Common myeloid progenitor, CD34-positive (primary cell): ENCODE measurements around the gene TCIRG1.

ENCODE experiments used
- CTCF ChIA-PET: fragments of 350-600 bp; sonication (Branson Sonifier 250); formaldehyde crosslinking; loops from one replicate; lab custom pipeline; 2021; ENCODE audit warnings: antibody characterized with exemption; lab: Charles Lee
- POLR2A ChIA-PET: fragments of 350-600 bp; sonication (Branson Sonifier 250); formaldehyde crosslinking; loops from one replicate; lab custom pipeline; 2021; ENCODE audit warnings: antibody characterized with exemption; lab: Charles Lee
- DNase-seq, 3 donors: peaks; one replicate each; pipeline versions ENCODE4 v3.0.0 to v3.0.0-alpha.2; 2013
- H3K27ac ChIP-seq, 2 experiments: 1 replicate in 1 of 2; 2 replicates in 1 of 2; pipeline ENCODE4 v1.7.0; 2013; ENCODE audit warnings: inconsistent platforms in 2 of 2, low read length in 2 of 2, mild to moderate bottlenecking in 2 of 2, low read depth in 1 of 2, moderate library complexity in 1 of 2; ENCODE audit not compliant: severe bottlenecking in 2 of 2, insufficient read depth in 1 of 2, poor library complexity in 1 of 2
- H3K27me3 ChIP-seq, 5 experiments: replicated peaks in 2 of 5; 1 replicate in 3 of 5; 2 replicates in 2 of 5; pipeline versions ENCODE4 v1.6.1 to v1.7.0; 2013; ENCODE audit warnings: low read length in 4 of 5, mild to moderate bottlenecking in 2 of 5, moderate library complexity in 2 of 5, inconsistent platforms in 1 of 5; ENCODE audit not compliant: insufficient read depth in 5 of 5, control insufficient read depth in 4 of 5
- H3K36me3 ChIP-seq, 4 experiments: 1 replicate in 2 of 4; 2 replicates in 2 of 4; pipeline versions ENCODE4 v1.6.1 to v1.7.0; 2013; ENCODE audit warnings: low read length in 3 of 4, control low read depth in 1 of 4, mild to moderate bottlenecking in 1 of 4; ENCODE audit not compliant: control insufficient read depth in 4 of 4, insufficient read depth in 4 of 4
- H3K4me1 ChIP-seq, 4 experiments: 1 replicate in 3 of 4; 2 replicates in 1 of 4; pipeline versions ENCODE4 v1.6.1 to v1.7.1; 2013; ENCODE audit warnings: low read length in 3 of 4, mild to moderate bottlenecking in 3 of 4, control low read depth in 1 of 4, inconsistent platforms in 1 of 4, moderate library complexity in 1 of 4; ENCODE audit not compliant: control insufficient read depth in 4 of 4, insufficient read depth in 4 of 4; ENCODE audit errors: control extremely low read depth in 1 of 4
- H3K4me3 ChIP-seq, 7 experiments: 1 replicate in 4 of 7; 2 replicates in 3 of 7; pipeline versions ENCODE4 v1.5.1 to v1.7.0; 2013; ENCODE audit warnings: mild to moderate bottlenecking in 7 of 7, low read length in 6 of 7, moderate library complexity in 6 of 7, inconsistent platforms in 2 of 7, low read depth in 2 of 7, control low read depth in 1 of 7; ENCODE audit not compliant: insufficient read depth in 4 of 7, control insufficient read depth in 1 of 7; ENCODE audit errors: extremely low read depth in 1 of 7
- H3K9me3 ChIP-seq, 5 experiments: 1 replicate in 4 of 5; 2 replicates in 1 of 5; pipeline versions ENCODE4 v1.6.1 to v1.7.1; 2013; ENCODE audit warnings: low read length in 4 of 5, mild to moderate bottlenecking in 2 of 5, inconsistent platforms in 1 of 5, low read depth in 1 of 5, moderate library complexity in 1 of 5; ENCODE audit not compliant: control insufficient read depth in 4 of 5, insufficient read depth in 2 of 5; ENCODE audit errors: control extremely low read depth in 1 of 5
- WGBS: methylation state at CpG from one replicate; pipeline ENCODE4 v1.1.5; 2013; ENCODE audit not compliant: insufficient coverage; 5-methylcytosine and 5-hydroxymethylcytosine counted together

TCIRG1 gene

DNA sequence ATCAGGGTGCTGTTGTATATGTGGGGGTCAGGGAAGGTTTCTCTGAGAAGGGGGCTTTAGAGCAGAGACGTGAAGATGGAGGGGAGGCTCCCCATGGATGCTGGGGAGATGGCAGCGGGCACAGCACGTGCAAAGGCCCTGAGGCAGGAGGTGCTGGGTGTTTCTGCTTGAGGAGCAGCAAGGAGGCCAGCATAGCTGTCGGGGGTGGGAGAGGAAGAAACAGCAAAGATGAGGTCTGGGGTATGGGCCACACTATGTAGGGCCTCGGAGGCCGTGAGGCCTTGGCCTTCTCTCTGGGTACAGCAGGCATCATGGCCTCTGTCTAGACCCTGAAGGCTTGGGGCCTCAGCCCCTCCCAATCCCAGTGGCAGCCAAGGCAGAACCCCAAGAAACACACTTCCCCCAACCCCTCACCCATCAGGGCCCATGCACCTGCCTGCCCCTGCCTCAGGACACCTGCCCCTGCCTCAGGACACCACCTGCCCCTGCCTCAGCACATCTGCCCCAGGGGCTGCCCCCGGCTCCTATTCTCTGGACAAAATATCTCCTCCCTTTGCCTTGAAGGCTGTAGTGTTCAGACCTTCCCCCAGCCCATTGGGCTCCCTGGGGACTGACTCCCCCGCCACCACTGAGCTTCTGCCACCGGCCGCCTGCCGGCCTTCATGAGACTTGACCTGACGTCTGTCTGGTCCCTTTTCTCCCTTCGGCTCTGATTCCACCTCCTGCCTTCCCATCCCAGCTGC is 22.5 kb upstream of the TCIRG1 start:
- Histone ChIP-seq H3K27ac (no peak overlapping the region), H3K27me3 (no peaks in the 10 kb centered on the region), H3K36me3 (peaks cover 0 to 2% (median 0%) of the 10 kb centered on the region in 4 experiments), H3K4me1 (peaks cover 0 to 37% (median 26%) of the 10 kb centered on the region in 4 experiments), H3K9me3 (no peaks in the 10 kb centered on the region), H3K4me3 (no peak overlapping the region)
- no peak for DNase-seq
- ChIA-PET CTCF (no interaction called here), POLR2A (no interaction called here)
- 90% methylated on average over 13 of the region's 13 CpGs for WGBS

DNA sequence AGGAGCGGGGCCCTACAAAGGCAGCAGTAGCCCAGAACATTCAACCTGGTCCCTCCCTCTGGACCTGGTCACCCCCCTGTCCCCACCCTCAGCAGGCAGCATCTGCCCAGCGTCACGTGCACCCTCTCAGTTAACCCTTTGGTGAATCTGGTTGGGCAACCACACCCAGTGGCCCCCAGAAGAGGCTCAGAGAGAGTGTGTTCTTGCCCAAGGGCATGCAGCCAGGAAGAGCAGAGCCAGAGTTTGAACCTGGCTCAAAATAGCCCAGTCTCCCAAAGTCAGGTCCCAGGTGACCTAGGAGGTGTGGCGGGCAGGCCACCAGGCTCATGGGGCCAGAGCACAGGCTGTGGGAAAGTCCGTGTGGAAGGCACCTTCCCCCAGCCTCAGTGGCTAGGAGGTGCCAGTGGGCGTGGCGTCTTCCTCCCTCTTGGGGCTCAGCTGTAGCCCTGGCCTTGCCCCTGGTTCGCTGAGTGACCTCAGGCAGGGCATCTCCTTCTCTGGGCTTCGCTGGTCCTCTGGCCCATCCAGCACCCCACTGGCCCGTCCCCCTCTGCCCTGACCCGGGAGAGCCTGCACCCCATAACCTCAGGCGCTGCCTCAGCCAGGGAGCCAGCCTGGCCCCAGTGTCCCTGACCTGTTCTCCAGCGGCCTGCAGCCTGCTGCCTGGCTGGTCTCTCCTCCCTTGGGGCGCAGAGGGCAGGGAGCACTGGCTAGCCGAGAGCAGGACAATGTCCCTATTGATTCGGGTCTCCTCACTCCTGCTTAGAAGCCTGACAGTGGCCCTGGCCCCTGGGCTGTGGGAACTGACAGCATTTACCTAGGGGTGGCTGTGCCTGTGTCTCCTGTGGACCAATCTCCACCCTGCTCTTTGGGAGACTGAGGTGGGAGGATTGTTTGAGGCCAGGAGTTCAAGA is 21.7 kb upstream of the TCIRG1 start:
- Histone ChIP-seq H3K4me3 (no peak overlapping the region), H3K4me1 (peaks cover 0 to 29% (median 17%) of the 10 kb centered on the region in 4 experiments), H3K36me3 (peaks cover 0 to 4% (median under 1%) of the 10 kb centered on the region in 4 experiments), H3K9me3 (no peaks in the 10 kb centered on the region), H3K27me3 (no peaks in the 10 kb centered on the region), H3K27ac (no peak overlapping the region)
- WGBS, result 84% methylated on average over 12 of the region's 16 CpGs
- no peak for DNase-seq
- ChIA-PET POLR2A (no interaction called here), CTCF (no interaction called here)

DNA sequence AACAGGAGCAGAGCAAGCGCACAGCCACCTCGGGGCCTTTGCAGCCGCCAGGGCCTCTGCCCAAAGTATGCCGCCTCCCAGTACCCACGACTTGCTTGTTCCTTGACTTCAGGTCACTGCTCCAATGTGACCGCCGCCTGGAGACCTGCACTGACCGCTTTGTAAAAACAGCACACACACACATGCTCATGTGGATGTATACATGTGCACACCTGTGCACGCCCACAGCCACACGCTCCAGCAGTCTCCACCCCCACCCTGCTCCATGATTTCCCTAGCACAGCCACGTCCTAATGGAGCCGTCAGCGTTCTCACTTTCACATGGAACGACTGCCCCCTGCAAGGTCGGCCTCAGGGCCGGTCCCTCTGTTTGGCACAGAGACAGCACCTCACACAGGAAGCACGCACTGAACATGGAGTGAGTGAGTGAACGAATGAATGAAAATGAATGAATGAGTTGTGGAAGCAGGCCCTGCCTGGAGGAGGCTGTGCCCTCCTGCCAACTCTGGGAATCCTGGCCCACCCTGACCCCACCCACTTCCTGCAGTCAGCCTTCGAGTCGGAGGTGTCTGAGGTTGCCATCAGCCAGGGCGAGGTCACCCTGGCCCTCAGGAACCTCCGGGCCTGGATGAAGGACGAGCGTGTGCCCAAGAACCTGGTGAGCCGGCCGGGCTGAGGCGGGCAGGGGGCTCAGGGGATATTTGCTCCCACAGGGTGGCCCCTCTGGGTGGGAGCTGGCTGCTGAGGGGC is 20.7 kb upstream of the TCIRG1 start:
- Histone ChIP-seq H3K36me3 (peaks cover 0 to 11% (median under 1%) of the 10 kb centered on the region in 4 experiments), H3K27ac (no peak overlapping the region), H3K4me3 (no peak overlapping the region), H3K27me3 (no peaks in the 10 kb centered on the region), H3K9me3 (no peaks in the 10 kb centered on the region), H3K4me1 (peaks cover 0 to 19% (median 11%) of the 10 kb centered on the region in 4 experiments)
- no peak for DNase-seq
- CTCF ChIA-PET, result interaction anchor here (3.2 kb wide), 1 partner anchor 8 kb away, joined by 13 read pairs; the partner anchor contains the start of gene ALDH3B1
- 96% methylated on average over 20 of the region's 27 CpGs for WGBS
- POLR2A ChIA-PET, result no interaction called here

DNA sequence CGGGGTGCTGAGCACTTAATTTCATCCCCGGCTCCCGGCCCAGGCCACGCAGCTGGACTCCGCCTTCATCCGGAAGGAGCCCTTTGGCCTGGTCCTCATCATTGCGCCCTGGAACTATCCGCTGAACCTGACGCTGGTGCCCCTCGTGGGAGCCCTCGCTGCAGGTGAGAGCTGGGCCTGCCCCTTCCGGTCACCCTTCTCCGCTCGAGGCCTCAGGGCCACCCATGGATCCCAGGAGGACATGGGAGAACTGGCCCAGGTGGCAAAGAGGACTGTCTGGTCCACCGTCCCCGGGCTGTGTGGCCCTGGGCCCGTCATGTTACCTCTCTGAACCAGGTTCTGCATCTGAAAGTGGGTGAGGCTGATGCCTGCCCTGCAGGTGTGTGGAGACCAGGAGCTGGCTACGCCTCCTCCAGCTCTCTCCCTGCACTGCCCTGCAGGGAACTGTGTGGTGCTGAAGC is 20.1 kb upstream of the TCIRG1 start:
- ChIA-PET CTCF (interaction anchor here (0.7 to 3.2 kb wide), 2 partner anchors 9 to 60 kb away, joined by 3 to 13 read pairs; partner anchors contain the start of gene ALDH3B1), POLR2A (interaction anchor here (0.9 kb wide), 1 partner anchor 8 kb away, joined by 4 read pairs; the partner anchor contains the start of gene ALDH3B1)
- H3K9me3 ChIP-seq, result no peaks in the 10 kb centered on the region
- WGBS, result 98% methylated on average over 16 of the region's 18 CpGs
- H3K27ac ChIP-seq, result no peak overlapping the region
- peaks cover 0 to 13% (median 8%) of the 10 kb centered on the region in 4 experiments for H3K4me1 ChIP-seq
- DNase-seq, result no peak
- H3K36me3 ChIP-seq, result peaks cover 0 to 15% (median under 1%) of the 10 kb centered on the region in 4 experiments
- H3K27me3 ChIP-seq, result no peaks in the 10 kb centered on the region
- no peak overlapping the region for H3K4me3 ChIP-seq

GRCh38 chr11:68019486-68019885 is 19.3 kb upstream of the TCIRG1 start:
- ChIA-PET CTCF (interaction anchor here (3.2 kb wide), 1 partner anchor 9 kb away, joined by 13 read pairs; the partner anchor contains the start of gene ALDH3B1), POLR2A (interaction anchor here (0.9 kb wide), 1 partner anchor 9 kb away, joined by 4 read pairs; the partner anchor contains the start of gene ALDH3B1)
- no peak overlapping the region for H3K4me3 ChIP-seq
- DNase-seq, result no peak
- peaks cover 0 to 20% (median under 1%) of the 10 kb centered on the region in 4 experiments for H3K36me3 ChIP-seq
- 93% methylated on average over 8 of the region's 12 CpGs for WGBS
- H3K27me3 ChIP-seq, result no peaks in the 10 kb centered on the region
- H3K27ac ChIP-seq, result no peak overlapping the region
- peaks cover 0 to 3% (median 0%) of the 10 kb centered on the region in 5 experiments for H3K9me3 ChIP-seq
- H3K4me1 ChIP-seq, result peaks cover 0 to 6% (median 5%) of the 10 kb centered on the region in 4 experiments

DNA sequence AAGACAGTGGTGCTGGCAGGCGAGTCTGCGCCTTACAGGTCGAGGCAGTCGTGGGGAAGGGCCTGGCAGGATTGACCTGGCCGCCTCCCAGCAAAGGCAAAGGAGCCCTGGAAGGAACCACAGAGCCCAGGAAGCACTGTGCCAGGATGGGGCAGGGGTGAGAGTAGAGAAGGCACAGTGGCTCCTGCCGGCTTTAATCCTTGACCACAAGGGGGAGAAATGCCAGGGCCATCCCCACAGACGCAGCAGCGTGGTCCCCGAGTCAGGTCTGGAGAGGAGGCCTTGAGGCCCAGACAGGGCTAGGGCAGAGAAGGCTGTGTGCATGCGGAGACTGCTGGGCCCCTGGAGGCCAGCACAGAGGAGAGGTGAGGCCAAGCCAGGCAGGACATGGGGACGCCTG is 18.2 kb upstream of the TCIRG1 start:
- H3K27me3 ChIP-seq, result no peaks in the 10 kb centered on the region
- ChIA-PET CTCF (interaction anchor here (3.2 kb wide), 1 partner anchor 10 kb away, joined by 13 read pairs; the partner anchor contains the start of gene ALDH3B1), POLR2A (no interaction called here)
- H3K4me1 ChIP-seq, result no peaks in the 10 kb centered on the region
- WGBS, result 83% methylated on average over 10 of the region's 11 CpGs
- peaks cover 0 to 10% (median 0%) of the 10 kb centered on the region in 5 experiments for H3K9me3 ChIP-seq
- DNase-seq, result no peak
- H3K4me3 ChIP-seq, result no peak overlapping the region
- H3K27ac ChIP-seq, result no peak overlapping the region
- peaks cover 0 to 31% (median 3%) of the 10 kb centered on the region in 4 experiments for H3K36me3 ChIP-seq
